ENCODE data around the gene ST6GALNAC6.

The ST6GALNAC6 gene

DNA sequence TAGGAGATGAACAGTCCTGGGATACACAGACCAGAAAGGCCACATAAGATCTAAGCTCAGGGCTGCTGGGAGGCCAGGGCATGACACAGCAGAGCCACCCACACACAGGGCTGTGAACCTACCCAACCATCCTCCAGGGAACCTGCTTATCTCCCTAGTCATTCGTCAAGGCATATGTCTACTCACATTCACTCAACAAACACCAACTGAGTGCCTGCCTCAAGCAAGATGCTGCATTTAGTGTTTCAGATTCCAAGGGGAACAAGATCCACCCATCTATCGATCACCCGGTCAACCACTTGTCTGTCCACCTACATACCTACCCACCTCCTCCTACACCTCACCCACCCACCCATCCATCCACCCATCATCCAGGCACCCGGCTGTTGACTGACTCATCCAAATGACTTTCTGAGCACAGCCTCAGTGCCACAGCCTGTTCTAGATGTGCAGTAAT lies 36.4 kb upstream of the ST6GALNAC6 start:
- in situ Hi-C loops (cut with HindIII; ENCODE audit: low sequenced_read_pairs) = loop anchor here (5.0 to 25.0 kb wide), 3 partner anchors 47 to 173 kb away; partner anchors contain the start of gene EEIG1

DNA sequence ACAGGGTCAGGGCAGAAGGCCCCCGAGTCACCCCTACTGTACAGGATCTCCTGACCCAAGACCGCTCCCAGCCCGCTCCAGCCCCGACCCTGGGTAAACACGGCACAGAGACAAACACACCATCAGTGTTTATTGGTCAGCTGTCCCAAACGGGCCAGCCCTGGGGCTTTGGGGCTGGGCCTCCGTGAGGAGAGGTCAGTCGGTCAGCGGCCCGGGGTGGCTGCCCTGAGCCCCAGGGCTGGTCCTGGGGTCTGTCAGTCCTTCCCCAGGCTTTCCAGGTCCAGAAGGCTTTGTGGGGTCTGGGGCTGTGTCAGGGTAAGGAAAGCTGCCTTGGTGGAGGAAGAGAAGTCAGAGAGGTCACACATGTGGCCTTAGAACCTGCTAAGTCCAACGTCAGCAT lies 35.6 kb upstream of the ST6GALNAC6 start:
- in situ Hi-C loops (cut with HindIII; ENCODE audit: low sequenced_read_pairs) = loop anchor here (5.0 to 25.0 kb wide), 3 partner anchors 47 to 173 kb away; partner anchors contain the start of gene EEIG1

DNA sequence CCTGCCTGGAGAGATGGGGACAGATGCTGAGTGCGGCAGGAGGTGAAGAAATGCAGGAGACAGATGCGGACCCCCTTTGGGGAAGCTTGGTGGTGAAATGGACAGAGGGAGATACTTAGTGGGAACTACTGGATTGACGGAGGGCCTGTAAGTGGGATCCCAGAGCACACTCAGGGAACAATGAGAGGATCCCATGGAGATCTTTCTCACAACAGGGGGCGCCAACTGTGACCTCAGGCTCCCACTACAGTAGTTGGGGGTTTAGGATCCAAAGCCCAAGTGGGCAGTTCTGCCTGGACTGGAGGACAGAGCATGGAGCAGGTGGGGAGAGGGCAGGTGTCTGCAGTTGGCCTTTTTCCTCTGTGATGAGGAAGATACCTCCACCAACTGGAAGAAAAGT lies 34.8 kb upstream of the ST6GALNAC6 start:
- in situ Hi-C loops (cut with HindIII; ENCODE audit: low sequenced_read_pairs) = loop anchor here (10.0 to 25.0 kb wide), 2 partner anchors 111 to 172 kb away; no protein-coding TSS in a partner anchor

DNA sequence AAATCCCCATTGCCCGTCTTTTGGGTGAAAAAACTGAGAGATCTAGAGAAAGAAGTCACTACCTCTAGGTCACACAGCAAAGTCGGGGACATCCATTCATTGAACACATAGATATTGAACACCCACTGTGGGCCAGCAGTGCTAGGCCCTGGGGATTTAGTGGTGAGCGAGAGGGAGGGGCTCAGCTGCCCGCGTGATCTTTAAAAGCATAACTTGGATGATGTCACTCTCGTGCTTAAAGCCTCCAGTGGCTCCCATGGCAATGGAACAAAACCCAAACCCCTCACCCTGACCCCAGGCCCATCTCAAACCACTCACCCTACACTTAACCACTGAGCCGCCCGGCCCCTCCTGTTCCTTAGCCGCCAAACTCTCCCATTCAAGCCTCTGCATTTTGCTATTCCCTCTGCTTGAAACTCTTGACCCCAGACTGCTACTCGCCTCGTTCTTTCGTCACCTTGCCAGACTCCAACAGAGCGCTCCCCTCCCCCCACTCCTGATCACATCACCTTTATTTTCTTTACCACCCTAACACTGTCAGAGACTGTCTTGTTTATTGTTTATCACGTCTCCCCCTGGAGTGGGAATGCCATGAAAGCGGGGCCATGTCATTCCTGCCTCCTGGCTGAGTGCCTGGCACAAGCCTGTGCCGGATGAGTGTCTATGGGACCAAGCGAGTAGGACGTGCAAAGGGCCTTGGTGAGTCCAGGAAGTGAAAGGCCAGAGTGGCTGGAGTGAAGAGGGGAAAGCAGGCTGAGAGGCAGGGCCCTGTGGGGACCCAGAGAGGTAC lies 31.9 kb upstream of the ST6GALNAC6 start:
- in situ Hi-C loops (cut with HindIII; ENCODE audit: low sequenced_read_pairs) = loop anchor here (10.0 to 25.0 kb wide), 2 partner anchors 114 to 169 kb away; no protein-coding TSS in a partner anchor

DNA sequence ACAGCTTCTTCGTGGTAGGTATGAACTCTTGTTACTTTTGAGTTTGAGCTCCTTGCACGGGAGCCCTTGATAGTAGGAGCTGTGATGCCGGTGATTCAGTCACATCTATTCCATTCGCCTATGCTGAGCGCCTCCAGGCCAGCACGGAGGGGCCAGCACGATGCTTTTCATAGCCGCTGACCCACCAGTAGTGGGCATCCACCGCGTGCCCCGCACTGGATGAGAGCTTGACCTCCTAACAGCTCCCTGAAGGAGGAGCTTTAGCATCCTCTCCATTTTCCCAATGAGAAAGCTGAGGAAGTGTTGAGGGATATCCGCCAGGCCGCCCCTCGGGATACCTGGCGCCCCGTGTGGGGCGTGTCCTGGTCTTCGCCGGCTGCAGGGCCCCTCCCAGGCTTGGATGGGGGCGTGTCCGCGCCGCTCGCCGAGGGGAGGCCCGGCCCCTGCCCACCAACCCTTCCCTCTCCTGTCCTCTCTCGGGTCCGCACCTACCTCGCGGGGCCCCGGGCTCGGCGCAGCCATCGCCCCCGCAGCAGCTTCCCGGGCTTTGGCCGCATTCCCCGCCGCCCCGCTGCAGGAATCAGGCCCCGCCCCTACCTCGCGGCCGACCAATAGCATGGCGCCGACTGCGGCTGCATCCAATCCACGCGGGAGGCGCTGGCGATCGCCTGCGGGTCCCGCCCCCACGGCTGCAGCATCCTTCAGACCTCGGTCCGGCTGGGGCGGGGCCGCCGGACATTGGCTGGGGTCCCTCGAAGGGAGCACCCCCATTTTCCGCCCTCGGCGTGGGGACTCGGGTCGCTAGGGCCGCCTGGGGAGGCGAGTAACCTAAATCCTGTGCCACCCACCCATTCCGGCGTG lies 31.1 kb upstream of the ST6GALNAC6 start, which contains the start of gene PIP5KL1:
PIP5KL1 (minus strand) TSS at position 547 of the 861 bp plus-strand sequence; CDS start at position 522, 25 bp downstream.
- in situ Hi-C loops (cut with HindIII; ENCODE audit: low sequenced_read_pairs) = loop anchor here (10.0 to 25.0 kb wide), 2 partner anchors 114 to 168 kb away; no protein-coding TSS in a partner anchor

DNA sequence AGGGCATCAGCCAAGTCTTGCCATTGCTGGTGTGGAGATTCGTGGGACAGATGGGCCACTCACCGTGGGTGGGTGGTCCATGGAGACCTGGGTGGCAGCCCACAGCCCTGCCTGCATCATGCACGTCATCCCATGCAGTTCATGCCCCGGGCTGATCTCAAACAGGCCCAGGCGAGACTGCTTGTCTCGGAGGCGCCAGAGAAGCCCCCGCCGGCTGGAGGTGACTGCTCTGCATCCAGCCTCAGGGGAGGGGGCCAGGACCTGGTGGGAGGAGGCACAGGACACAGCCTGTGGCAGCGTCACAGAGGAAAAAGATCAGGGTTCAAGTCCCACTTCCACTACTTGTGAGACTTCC lies 30.2 kb upstream of the ST6GALNAC6 start:
- in situ Hi-C loops (cut with HindIII; ENCODE audit: low sequenced_read_pairs) = loop anchor here (25.0 kb wide), 1 partner anchor 167 kb away; no protein-coding TSS in a partner anchor

DNA sequence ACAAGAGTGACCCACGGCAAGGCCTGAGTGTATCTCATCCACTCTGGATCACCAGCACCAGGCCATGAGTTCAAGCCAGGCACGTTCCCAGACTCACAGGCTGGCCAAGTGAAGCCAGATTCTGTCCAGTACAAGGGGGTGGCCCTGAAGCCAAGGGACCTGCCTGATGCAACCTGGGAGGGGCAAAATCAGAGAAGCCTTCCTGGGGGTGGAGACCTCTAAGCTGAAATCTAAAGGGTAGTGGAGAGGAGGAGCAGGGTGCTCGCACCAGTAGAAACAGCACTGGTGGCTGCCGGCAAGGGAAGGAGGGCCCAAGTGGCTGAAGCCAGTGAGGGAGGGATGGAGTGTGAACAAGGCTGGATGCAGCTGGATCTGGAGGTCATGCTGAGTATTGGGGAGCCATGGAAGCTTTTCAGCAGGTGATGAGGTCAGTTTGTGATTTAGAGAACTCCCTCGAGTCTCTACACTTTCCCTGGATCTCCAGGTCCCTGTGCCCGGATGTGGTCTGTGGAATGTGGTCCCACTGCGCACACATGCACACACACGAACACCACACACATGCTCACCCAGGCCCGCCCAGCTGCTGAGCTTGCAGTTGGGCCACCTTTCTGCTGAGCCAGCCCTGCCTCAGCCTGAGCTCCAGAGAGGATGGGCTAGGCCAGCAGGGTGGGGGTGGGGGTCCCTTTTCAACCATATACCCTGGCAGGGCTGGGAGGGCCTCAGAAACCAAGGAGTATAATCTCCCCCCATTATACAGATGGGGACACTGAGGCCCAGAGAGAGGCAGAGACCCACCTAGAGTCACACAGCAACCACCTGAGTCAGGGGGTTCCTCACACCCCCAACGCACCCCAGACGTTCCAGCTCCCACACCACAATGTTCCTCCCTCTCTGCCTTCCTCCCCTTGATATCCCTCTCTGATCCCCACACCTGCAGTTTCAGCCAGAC lies 29.5 kb upstream of the ST6GALNAC6 start:
- in situ Hi-C loops (cut with HindIII; ENCODE audit: low sequenced_read_pairs) = loop anchor here (25.0 kb wide), 1 partner anchor 167 kb away; no protein-coding TSS in a partner anchor

DNA sequence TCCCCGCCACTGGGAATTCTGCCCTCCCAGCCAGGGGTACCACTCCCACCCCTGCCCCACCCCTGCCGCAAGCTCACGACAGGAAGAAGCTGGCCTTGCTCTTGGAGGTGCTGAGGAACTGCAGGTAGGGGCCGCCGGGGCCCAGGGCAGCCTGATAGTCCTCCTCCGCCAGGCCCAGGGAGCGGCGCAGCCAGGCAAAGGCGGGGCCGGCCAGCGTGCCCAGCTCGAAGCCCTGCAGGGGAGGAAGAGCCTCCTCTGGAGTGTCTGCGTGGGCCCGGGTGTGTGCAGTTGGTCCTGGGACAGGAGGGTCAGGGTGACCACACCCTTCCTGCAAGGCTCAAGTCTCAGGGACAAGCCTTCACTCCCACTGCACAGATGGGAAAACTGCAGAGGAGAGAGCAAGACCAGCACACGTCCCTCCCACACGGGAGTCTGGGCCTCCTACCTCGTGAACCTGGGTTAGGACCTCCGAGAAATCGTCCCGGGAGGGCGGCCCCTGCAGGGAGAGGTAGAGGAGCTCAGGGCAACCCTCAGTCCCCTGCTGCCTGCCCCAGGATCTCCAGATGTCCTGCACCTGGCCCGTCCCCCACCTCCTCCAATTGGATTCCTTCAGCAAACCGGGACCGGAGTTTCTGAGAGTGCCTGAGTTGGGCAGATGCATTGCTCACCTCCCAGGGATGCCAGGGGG lies 28.7 kb upstream of the ST6GALNAC6 start:
- in situ Hi-C loops (cut with HindIII; ENCODE audit: low sequenced_read_pairs) = loop anchor here (25.0 kb wide), 1 partner anchor 166 kb away; no protein-coding TSS in a partner anchor

DNA sequence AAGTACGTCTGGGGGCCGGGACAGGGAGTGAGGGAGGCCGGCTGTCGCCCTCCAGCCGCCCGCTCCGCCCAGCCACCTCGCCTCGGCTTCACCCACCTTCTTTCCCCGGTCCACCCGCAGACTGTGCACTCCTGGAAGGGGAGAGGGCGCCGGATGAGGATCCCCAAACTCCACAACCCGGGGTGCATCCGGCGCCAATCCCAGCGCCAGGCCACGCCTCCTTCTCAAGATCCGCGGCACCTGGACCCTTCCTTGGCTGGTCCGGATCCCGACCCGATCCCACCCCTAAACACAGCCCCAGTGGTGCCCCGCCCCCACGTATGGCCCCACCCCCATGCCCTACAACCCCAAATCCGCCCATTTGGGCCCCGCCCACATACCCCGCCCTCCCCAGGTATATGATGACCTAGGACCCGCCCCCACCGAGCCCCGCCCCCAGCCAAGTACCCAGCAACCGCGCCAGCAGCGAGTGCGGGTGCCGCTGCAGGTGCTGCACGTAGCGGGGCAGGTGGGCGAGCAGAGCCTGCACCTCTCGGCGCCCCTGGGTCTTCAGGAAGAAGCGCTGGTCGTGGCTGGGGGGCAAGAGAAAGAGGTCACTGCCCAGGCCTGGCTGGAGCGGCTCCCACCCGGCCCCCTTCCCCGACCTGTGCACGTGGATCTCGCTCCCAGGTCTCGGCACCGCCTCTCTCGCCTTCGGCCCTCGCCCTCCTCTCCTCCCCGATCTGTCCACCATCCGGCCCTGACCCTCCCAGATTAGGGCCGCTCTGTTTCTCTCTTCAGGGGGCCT lies 28.0 kb upstream of the ST6GALNAC6 start:
- in situ Hi-C loops (cut with HindIII; ENCODE audit: low sequenced_read_pairs) = loop anchor here (25.0 kb wide), 1 partner anchor 165 kb away; no protein-coding TSS in a partner anchor

DNA sequence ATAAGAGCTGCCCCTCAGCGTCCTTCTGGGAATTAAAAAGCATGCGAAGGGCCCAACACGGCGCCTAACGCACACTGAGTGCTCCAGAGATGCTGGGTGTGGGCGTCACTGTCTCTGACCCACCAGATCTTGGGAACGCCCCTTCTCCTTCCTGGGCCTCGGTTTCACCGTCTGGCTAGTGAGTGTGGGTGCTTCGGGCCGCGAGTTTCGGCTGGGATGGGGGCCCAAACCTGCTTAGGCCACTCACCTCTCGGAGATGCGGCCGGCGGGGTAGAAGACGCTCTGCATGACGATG lies 27.4 kb upstream of the ST6GALNAC6 start:
- in situ Hi-C loops (cut with HindIII; ENCODE audit: low sequenced_read_pairs) = loop anchor here (25.0 kb wide), 1 partner anchor 165 kb away; no protein-coding TSS in a partner anchor

DNA sequence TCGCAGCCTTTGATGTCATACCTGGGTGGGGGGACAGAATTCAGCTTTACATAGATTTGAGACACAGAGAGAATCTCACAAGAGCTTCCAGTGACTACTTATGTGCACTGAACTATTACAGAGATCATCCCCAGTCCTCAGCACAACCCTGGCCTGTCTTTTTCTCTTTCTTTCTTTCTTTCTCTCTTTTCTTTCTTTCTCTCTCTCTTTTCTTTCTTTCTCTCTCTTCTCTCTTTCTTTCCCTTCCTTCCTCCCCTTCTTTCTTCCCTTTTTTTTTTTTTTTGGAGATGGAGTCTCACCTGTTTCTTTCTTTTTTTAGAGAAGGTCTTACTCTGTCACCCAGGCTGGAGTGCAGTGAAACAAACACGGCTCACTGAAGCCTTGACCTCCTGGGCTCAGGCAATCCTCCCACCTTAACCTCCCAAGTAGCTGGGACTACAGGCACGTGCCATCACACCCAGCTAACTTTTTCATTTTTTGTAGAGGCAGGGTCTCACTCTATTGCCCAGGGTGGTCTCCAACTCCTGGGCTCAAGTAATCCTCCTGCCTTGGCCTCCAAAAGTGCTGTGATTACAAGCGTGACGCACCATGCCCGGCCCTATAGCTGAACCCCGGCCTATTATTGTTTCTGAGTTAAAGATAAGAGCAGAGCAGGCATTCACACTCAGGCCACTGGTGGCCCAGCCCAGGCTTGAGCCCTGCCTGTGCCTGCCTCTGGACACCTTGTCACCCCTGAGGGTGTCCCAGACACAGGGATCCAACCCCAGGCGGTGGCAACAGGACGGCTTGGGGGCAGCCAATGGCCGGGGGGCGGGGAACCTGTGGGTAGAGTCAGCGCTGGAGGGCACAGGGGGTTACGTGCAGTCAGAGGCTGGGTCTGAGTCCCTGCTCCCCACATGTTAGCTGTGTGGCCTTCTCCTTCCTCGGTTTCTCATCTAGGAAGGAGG lies 26.8 kb upstream of the ST6GALNAC6 start:
- in situ Hi-C loops (cut with HindIII; ENCODE audit: low sequenced_read_pairs) = loop anchor here (25.0 kb wide), 1 partner anchor 164 kb away; no protein-coding TSS in a partner anchor

DNA sequence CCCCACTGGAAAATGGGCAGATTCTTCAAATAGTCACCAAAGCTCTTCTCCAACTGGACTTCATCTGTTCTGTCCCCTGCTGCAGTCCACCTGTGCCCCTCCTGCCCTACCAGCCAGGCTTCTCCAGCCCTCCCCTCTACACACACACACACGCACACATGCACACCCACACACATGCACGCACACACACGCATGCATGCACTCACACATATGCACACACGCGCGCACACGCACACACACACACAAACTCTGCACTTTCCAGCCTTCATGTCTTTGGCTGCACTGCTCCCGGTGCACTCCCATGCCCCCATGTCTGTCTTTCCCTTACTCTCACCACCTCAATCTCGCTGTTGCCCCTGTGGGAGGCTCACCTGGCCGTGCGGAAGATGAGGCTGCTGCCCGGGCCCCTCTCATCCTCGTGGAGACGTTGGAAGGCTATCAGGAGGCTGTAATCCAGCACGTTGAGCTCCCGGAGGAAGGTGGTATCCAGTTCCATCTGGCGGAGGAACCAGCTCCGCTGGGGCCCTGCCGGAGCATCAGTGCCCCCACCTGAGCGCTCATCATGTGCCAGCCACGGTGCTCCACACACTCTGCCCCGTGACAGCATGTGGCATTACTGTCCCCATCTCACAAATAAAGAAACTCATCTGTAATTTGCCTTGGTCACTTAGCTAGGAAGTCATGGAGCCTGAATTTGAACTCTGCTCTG lies 25.5 kb upstream of the ST6GALNAC6 start:
- in situ Hi-C loops (cut with HindIII; ENCODE audit: low sequenced_read_pairs) = loop anchor here (25.0 kb wide), 1 partner anchor 163 kb away; no protein-coding TSS in a partner anchor

DNA sequence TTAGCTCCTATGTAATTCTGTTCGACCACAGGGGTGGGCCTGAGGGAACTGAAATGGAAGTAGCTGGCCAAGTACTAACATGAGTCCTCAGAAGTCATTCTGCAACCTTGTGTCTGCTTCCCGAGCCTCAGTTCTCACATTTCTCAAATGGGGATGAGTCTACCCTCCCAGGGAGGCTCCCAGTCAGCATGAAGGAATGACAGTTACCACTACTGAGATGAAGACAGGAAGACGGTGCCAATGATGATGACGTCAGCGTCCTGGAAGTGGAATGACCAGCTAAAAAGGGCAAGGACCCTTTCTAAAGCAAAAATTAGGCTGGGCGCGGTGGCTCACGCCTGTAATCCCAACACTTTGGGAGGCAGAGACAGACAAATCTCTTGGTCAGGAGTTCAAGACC lies 24.4 kb upstream of the ST6GALNAC6 start:
- in situ Hi-C loops (cut with HindIII; ENCODE audit: low sequenced_read_pairs) = no loop called here

DNA sequence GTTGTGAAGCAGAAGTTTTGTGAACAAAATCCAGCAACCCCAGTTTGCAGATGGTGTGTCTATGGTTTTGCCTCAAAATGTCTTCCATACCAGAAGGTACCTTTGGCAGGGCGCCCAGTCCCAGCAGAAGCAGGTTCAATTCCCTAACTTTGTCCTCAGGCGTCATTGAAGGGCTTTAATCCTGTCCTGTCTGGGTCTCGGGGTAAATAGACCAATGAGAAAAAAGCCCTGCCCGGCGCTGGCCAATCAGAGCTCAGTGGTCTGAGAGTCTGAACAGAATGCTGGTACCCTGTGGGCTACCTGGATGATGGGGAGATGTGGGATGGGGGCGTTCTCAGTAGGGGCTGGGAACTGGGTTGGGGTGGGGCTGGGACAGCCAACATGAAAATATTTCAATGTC lies 23.6 kb upstream of the ST6GALNAC6 start:
- in situ Hi-C loops (cut with HindIII; ENCODE audit: low sequenced_read_pairs) = no loop called here

DNA sequence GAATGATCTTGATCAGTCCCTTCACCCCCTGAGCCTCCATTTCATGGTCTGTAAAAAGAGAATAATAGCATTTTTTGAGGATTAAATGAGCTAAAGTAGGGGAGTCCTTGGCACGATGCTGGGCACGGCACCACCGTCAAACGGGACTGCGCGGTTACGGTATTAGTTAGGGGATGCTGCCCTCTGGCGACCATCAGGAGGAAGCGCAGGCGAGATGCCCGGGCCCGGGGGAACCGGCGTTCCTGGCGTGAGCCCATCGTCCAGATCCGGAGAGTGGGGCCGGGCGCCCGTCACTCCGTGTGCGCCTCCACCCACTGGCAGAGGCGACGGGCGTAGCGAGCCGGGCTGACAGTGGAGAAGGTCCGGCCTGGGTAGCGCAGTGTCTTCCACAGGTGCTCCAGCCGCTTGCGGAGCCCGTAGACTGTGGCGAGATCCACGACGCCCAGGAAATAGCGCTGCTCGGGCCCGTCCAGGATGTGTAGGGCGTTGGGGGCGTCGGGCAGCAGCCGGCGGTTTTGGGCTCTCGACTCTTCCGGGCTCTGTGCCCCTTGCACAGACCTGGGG lies 22.2 kb upstream of the ST6GALNAC6 start:
- in situ Hi-C loops (cut with HindIII; ENCODE audit: low sequenced_read_pairs) = no loop called here

DNA sequence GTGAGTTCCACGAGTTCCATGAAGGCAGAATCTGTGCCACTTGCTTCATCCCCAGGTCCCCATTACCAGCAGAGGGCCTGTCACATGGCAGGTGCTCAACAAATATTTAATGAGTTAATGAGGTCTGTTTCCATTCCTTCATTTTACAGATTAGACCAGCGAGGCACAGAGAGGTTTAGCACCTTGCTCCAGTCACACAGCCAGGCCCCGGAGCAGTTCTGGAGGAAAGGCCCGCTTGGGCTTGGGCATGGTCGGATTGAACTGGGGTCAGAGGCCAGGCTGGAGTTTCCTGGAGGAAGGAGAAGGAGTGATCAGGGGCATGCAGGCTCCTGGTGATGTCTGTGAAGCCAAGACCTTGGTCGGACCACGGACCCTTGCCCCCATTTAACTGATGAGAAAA lies 21.4 kb upstream of the ST6GALNAC6 start:
- in situ Hi-C loops (cut with HindIII; ENCODE audit: low sequenced_read_pairs) = no loop called here
